GM23338 (cell line): Measurements from ENCODE around the gene RALBP1. TPM values are rescaled to one million over a fixed set of nuclear protein-coding genes. Genes with fewer than 3 reads are reported as not detected.

Experiments used
- ATAC-seq: fragments of 200-7000 bp; cut with Tn5 transposase; 3 replicates; pipeline ENCODE4 v1.9.1; 2020
- DNase-seq: peaks from one replicate; pipeline ENCODE4 v3.0.0-alpha.2; 2015; ENCODE audit warnings: low spot score
- H2AFZ ChIP-seq: fragments of 200-600 bp; sonication (generic); 2 replicates; pipeline ENCODE4 v1.8.0; 2016; ENCODE audit warnings: antibody characterized with exemption, mild to moderate bottlenecking, moderate library complexity
- H3F3A ChIP-seq: fragments of 200-600 bp; sonication (generic); replicated peaks from 2 replicates; pipeline ENCODE4 v1.8.0; 2017; ENCODE audit warnings: antibody characterized with exemption, mixed run types, low read depth
- H3K27ac ChIP-seq: fragments of 200-600 bp; sonication (generic); 2 replicates; pipeline ENCODE4 v1.6.1; 2016; ENCODE audit warnings: low read depth
- H3K27me3 ChIP-seq: fragments of 200-600 bp; sonication (generic); 2 replicates; pipeline ENCODE4 v1.8.0; 2016; ENCODE audit warnings: mild to moderate bottlenecking, mixed run types, moderate library complexity; ENCODE audit not compliant: insufficient read depth
- H3K36me3 ChIP-seq: fragments of 200-600 bp; sonication (generic); 2 replicates; pipeline ENCODE4 v1.8.0; 2016; ENCODE audit warnings: mild to moderate bottlenecking; ENCODE audit not compliant: insufficient read depth
- H3K4me1 ChIP-seq: fragments of 200-600 bp; sonication (generic); 2 replicates; pipeline ENCODE4 v1.8.0; 2016; ENCODE audit warnings: mild to moderate bottlenecking, moderate library complexity; ENCODE audit not compliant: insufficient read depth
- H3K4me2 ChIP-seq: fragments of 200-600 bp; sonication (generic); 2 replicates; pipeline ENCODE4 v1.7.1; 2017; ENCODE audit warnings: mixed run types
- H3K4me3 ChIP-seq: fragments of 200-600 bp; sonication (generic); 2 replicates; pipeline ENCODE4 v1.6.1; 2016; ENCODE audit warnings: mixed run types
- H3K79me2 ChIP-seq: fragments of 200-600 bp; sonication (generic); replicated peaks from 2 replicates; pipeline ENCODE4 v1.8.0; 2017; ENCODE audit warnings: mild to moderate bottlenecking; ENCODE audit not compliant: insufficient read depth
- H3K9me2 ChIP-seq: fragments of 200-600 bp; sonication (generic); 2 replicates; pipeline ENCODE4 v1.8.0; 2017; ENCODE audit not compliant: insufficient read depth
- H4K20me1 ChIP-seq: fragments of 200-600 bp; sonication (generic); replicated peaks from 2 replicates; pipeline ENCODE4 v1.8.0; 2017; ENCODE audit warnings: mild to moderate bottlenecking; ENCODE audit not compliant: insufficient read depth
- H3K27ac Mint-ChIP-seq: 2 replicates; pipeline ENCODE4 v1.8.0; 2020; ENCODE audit warnings: inconsistent platforms, mild to moderate bottlenecking, moderate library complexity, mixed read lengths
- H3K27me3 Mint-ChIP-seq: 3 replicates; pipeline ENCODE4 v1.8.0; 2022; ENCODE audit warnings: low read depth, mild to moderate bottlenecking, moderate library complexity, mixed read lengths, inconsistent platforms; ENCODE audit not compliant: insufficient read depth, poor library complexity
- H3K36me3 Mint-ChIP-seq: 3 replicates; pipeline ENCODE4 v1.8.0; 2021; ENCODE audit warnings: low read depth, mild to moderate bottlenecking, inconsistent platforms, moderate library complexity, mixed read lengths
- H3K4me1 Mint-ChIP-seq: 3 replicates; pipeline ENCODE4 v1.8.0; 2020; ENCODE audit warnings: mild to moderate bottlenecking, inconsistent platforms, mixed read lengths
- H3K4me3 Mint-ChIP-seq: 3 replicates; pipeline ENCODE4 v1.8.0; 2021; ENCODE audit warnings: moderate library complexity, mild to moderate bottlenecking, inconsistent platforms, mixed read lengths
- H3K9me3 Mint-ChIP-seq: 3 replicates; pipeline ENCODE4 v1.8.0; 2020; ENCODE audit warnings: moderate library complexity, mild to moderate bottlenecking, inconsistent platforms, mixed read lengths
- CREB1 ChIP-seq: fragments of 250-450 bp; sonication (Bioruptor Pico); IDR thresholded peaks from 2 replicates; pipeline ENCODE4 v1.5.0; 2020; ENCODE audit warnings: low read depth, mild to moderate bottlenecking, moderate library complexity
- EZH2 ChIP-seq: fragments of 200-600 bp; sonication (generic); IDR thresholded peaks from one replicate; pipeline ENCODE4 v1.8.0; 2017; ENCODE audit warnings: antibody characterized with exemption, mild to moderate bottlenecking, low read depth; ENCODE audit not compliant: unreplicated experiment
- EZH2phosphoT487 ChIP-seq: fragments of 200-600 bp; sonication (generic); IDR thresholded peaks from one replicate; pipeline ENCODE4 v1.8.1; 2018; ENCODE audit warnings: antibody characterized with exemption; ENCODE audit not compliant: unreplicated experiment
- NANOG ChIP-seq: IDR thresholded peaks from 2 replicates; pipeline ENCODE4 v1.6.1; 2016; ENCODE audit warnings: antibody characterized with exemption, borderline replicate concordance
- POLR2AphosphoS5 ChIP-seq: IDR thresholded peaks from 2 replicates; pipeline ENCODE4 v1.6.1; 2016; ENCODE audit warnings: antibody characterized with exemption, low read depth
- STAT1 ChIP-seq: IDR thresholded peaks from one replicate; pipeline ENCODE4 v1.6.1; 2016; ENCODE audit warnings: antibody characterized with exemption; ENCODE audit not compliant: unreplicated experiment
- ZNF114 ChIP-seq: fragments of 250-450 bp; sonication (Bioruptor Pico); IDR thresholded peaks from 2 replicates; pipeline ENCODE4 v1.5.0; 2020; ENCODE audit warnings: mild to moderate bottlenecking, moderate library complexity
- ZNF331 ChIP-seq: fragments of 250-450 bp; sonication (Bioruptor Pico); IDR thresholded peaks from 2 replicates; pipeline ENCODE4 v1.5.0; 2020; ENCODE audit warnings: low read depth, mild to moderate bottlenecking, moderate library complexity
- polyA plus RNA-seq: library from polyadenylated mRNA; unstranded; fragments of >200 nt; fragmentation: Nextera tagmentation; extraction: Ambion mirVana; gene quantifications from 2 replicates; pipeline ENCODE4 v1.2.1, GENCODE V29; 2016
- total RNA-seq: library from RNA; depleted of rRNA; stranded (reverse); fragments of >200 nt; shearing (Covaris generic); gene quantifications from 2 replicates; pipeline ENCODE4 v1.2.3, GENCODE V29; 2014
- TF ChIP-seq, protein P1 (sequence below): IDR thresholded peaks from 2 replicates; pipeline ENCODE4 v1.6.1; 2016; ENCODE audit warnings: antibody characterized with exemption
- TF ChIP-seq, protein P2 (sequence below): fragments of 250-450 bp; sonication (Bioruptor Pico); IDR thresholded peaks from 2 replicates; pipeline ENCODE4 v1.5.0; 2020; ENCODE audit warnings: mild to moderate bottlenecking, moderate library complexity
- TF ChIP-seq, protein P3 (sequence below), 2 experiments: fragments of 200-600 bp in 1 of 2; sonication (generic) in 1 of 2; conservative IDR thresholded peaks; 2 replicates each; pipeline versions ENCODE4 v1.5.1 to v1.6.1; 2016 to 2017; ENCODE audit warnings: antibody characterized with exemption in 2 of 2, low read depth in 2 of 2, mild to moderate bottlenecking in 2 of 2, moderate library complexity in 1 of 2

RALBP1 gene
- total and polyA plus RNA-seq, 2 experiments from 2014 or later: 80.9 to 103 TPM

DNA sequence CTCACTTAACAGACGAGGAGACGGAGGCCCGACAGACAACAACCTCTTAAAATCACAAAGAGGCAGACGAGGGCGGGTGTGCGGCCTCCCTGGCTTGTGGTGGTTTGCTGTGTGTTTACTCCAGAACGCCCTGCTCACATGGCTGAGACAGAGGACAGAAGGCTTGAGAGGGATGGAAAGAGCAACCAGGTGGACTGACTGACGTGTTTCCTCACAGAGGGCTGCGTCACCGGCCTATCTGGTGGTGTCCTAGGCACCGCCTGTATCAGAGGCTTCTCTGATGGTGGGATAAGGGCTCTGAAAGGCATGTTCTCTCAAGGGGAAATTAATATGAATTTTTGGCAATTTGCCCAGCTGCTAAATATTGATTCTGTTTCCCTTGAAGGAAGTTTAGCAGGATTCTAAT lies 47.0 kb upstream of the RALBP1 start:
- ATAC-seq (no peak), DNase-seq (no peak)
- no peaks in the 10 kb centered on the region for H3K9me2 ChIP-seq
- no peaks in the 10 kb centered on the region for H3K79me2 ChIP-seq
- H3K4me1 ChIP-seq: 0 out of 2 replicates have a peak, but pooled peaks cover under 1% of the 10 kb centered on the region
- Mint-ChIP-seq H3K4me1 (peaks cover 1% of the 10 kb centered on the region; the same call in 2 of the 3 replicates), H3K27ac (no peak overlapping the region), H3K4me3 (no peak overlapping the region), H3K27me3 (peaks cover 3% of the 10 kb centered on the region), H3K36me3 (peaks cover 5% of the 10 kb centered on the region; the same call in 2 of the 3 replicates), H3K9me3 (peaks cover 13% of the 10 kb centered on the region; the same call in 2 of the 3 replicates)
- TF ChIP-seq, protein P1, sequence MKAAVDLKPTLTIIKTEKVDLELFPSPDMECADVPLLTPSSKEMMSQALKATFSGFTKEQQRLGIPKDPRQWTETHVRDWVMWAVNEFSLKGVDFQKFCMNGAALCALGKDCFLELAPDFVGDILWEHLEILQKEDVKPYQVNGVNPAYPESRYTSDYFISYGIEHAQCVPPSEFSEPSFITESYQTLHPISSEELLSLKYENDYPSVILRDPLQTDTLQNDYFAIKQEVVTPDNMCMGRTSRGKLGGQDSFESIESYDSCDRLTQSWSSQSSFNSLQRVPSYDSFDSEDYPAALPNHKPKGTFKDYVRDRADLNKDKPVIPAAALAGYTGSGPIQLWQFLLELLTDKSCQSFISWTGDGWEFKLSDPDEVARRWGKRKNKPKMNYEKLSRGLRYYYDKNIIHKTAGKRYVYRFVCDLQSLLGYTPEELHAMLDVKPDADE: no peak
- TF ChIP-seq EZH2 (no peak), ZNF114 (CRISPR knock-in tag) (no peak), NANOG (no peak), POLR2AphosphoS5 (no peak), ZNF331 (no peak), EZH2phosphoT487 (no peak), STAT1 (no peak), CREB1 (CRISPR knock-in tag) (no peak)
- TF ChIP-seq, protein P2, sequence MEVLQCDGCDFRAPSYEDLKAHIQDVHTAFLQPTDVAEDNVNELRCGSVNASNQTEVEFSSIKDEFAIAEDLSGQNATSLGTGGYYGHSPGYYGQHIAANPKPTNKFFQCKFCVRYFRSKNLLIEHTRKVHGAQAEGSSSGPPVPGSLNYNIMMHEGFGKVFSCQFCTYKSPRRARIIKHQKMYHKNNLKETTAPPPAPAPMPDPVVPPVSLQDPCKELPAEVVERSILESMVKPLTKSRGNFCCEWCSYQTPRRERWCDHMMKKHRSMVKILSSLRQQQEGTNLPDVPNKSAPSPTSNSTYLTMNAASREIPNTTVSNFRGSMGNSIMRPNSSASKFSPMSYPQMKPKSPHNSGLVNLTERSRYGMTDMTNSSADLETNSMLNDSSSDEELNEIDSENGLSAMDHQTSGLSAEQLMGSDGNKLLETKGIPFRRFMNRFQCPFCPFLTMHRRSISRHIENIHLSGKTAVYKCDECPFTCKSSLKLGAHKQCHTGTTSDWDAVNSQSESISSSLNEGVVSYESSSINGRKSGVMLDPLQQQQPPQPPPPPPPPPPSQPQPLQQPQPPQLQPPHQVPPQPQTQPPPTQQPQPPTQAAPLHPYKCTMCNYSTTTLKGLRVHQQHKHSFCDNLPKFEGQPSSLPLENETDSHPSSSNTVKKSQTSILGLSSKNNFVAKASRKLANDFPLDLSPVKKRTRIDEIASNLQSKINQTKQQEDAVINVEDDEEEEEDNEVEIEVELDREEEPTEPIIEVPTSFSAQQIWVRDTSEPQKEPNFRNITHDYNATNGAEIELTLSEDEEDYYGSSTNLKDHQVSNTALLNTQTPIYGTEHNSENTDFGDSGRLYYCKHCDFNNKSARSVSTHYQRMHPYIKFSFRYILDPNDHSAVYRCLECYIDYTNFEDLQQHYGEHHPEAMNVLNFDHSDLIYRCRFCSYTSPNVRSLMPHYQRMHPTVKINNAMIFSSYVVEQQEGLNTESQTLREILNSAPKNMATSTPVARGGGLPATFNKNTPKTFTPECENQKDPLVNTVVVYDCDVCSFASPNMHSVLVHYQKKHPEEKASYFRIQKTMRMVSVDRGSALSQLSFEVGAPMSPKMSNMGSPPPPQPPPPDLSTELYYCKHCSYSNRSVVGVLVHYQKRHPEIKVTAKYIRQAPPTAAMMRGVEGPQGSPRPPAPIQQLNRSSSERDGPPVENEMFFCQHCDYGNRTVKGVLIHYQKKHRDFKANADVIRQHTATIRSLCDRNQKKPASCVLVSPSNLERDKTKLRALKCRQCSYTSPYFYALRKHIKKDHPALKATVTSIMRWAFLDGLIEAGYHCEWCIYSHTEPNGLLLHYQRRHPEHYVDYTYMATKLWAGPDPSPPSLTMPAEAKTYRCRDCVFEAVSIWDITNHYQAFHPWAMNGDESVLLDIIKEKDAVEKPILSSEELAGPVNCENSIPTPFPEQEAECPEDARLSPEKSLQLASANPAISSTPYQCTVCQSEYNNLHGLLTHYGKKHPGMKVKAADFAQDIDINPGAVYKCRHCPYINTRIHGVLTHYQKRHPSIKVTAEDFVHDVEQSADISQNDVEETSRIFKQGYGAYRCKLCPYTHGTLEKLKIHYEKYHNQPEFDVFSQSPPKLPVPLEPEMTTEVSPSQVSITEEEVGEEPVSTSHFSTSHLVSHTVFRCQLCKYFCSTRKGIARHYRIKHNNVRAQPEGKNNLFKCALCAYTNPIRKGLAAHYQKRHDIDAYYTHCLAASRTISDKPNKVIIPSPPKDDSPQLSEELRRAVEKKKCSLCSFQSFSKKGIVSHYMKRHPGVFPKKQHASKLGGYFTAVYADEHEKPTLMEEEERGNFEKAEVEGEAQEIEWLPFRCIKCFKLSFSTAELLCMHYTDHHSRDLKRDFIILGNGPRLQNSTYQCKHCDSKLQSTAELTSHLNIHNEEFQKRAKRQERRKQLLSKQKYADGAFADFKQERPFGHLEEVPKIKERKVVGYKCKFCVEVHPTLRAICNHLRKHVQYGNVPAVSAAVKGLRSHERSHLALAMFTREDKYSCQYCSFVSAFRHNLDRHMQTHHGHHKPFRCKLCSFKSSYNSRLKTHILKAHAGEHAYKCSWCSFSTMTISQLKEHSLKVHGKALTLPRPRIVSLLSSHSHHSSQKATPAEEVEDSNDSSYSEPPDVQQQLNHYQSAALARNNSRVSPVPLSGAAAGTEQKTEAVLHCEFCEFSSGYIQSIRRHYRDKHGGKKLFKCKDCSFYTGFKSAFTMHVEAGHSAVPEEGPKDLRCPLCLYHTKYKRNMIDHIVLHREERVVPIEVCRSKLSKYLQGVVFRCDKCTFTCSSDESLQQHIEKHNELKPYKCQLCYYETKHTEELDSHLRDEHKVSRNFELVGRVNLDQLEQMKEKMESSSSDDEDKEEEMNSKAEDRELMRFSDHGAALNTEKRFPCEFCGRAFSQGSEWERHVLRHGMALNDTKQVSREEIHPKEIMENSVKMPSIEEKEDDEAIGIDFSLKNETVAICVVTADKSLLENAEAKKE: no peak
- TF ChIP-seq, protein P3, sequence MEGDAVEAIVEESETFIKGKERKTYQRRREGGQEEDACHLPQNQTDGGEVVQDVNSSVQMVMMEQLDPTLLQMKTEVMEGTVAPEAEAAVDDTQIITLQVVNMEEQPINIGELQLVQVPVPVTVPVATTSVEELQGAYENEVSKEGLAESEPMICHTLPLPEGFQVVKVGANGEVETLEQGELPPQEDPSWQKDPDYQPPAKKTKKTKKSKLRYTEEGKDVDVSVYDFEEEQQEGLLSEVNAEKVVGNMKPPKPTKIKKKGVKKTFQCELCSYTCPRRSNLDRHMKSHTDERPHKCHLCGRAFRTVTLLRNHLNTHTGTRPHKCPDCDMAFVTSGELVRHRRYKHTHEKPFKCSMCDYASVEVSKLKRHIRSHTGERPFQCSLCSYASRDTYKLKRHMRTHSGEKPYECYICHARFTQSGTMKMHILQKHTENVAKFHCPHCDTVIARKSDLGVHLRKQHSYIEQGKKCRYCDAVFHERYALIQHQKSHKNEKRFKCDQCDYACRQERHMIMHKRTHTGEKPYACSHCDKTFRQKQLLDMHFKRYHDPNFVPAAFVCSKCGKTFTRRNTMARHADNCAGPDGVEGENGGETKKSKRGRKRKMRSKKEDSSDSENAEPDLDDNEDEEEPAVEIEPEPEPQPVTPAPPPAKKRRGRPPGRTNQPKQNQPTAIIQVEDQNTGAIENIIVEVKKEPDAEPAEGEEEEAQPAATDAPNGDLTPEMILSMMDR (conservative IDR thresholded peaks at IDR 0.05; ENCODE audit: low read depth in 2 of 2): no peak
- no peaks in the 10 kb centered on the region for H3F3A ChIP-seq
- no peaks in the 10 kb centered on the region for H4K20me1 ChIP-seq
- peaks cover 3% of the 10 kb centered on the region; the same call in 1 of the 2 replicates for H3K36me3 ChIP-seq
- H3K27me3 ChIP-seq: no peaks in the 10 kb centered on the region
- H3K27ac ChIP-seq: no peak overlapping the region
- no peak overlapping the region for H3K4me3 ChIP-seq
- no peak overlapping the region for H2AFZ ChIP-seq
- no peak overlapping the region for H3K4me2 ChIP-seq
